ENCODE data around the gene CCDC69.

CCDC69 gene

GRCh38 chr5:151142933-151143332 lies 81.0 kb downstream of the CCDC69 start:
- no peak for DNase-seq (ENCODE audit: low read depth, low spot score)

- DNase-seq (ENCODE audit: low read depth, low spot score), result no peak
Observed at GRCh38 chr5:151141535-151141934, 82.4 kb downstream of the CCDC69 start.

DNA sequence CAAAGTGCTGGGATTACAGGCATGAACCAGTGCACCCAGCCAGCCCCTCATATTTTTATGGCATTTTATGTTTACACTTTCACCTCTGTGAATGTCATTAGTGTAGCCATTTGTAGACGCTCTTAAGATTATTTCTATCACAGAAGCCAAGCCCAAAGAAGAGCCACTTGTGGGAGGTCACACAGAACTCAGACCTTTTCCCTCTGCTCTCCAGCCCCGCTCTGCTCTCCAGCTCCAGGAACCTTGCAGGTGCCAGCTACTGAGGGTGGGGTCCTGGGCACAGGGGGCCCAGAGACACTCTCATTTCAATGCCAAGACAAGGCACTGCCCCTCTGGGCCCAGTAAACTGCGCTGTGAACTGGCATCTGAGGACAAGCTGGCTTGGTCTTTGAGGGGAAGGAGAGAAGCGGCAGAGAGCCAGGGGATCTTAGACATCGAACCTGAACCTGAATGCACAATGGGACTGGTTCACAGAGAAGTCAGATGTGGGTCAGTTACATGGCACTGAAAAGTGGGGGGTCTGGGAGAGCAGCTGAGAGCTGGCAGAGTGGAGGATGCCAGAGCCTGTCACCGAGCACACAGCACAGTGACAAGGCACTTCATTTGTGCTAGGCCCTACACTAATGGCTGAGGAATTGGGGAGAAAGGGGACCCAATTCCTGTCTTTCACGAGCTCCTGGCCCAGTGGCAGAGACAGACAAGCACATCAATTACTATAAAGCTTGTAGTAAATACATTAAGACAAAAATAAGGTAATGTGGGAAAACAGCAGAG lies 83.0 kb downstream of the CCDC69 start:
- no peak for DNase-seq (ENCODE audit: low read depth, low spot score)

DNA sequence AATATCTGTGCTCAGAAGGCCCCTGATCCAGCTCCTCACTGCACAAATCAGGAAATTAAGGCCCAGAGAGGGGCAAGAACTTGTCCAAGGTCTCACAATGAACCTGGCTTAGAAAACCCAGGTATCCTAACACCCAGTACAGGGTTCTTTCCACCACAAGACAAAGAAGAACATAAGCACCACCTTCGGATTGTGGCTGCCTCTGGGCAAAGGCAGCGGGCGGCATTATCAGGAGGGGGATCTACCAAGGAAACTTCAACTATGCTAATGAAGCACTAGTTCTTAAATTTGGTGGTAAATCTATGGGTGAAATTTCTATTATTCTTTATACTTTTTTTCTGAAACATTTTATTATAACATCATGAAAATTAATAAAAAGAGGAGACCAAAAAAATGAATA lies 84.2 kb downstream of the CCDC69 start:
- no peak for DNase-seq (ENCODE audit: low read depth, low spot score)

DNA sequence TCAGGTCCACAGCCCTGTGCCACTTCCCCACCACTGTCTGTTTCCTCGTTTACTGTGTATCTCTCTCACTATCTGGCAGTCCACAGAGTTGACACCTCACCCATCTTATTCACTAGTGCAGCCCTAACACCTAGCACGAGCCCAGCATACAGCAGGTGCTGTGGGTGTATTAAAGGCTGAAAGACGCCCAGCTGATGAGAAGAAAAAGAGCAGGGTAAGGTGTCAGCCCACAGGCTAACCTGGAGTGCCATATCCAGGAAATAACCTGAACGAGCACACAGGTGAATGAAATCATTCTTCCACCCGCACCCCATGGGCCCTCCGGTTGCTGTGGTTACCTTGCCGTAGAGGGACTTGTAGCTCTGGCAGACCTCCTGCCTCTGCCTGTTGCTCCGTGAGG lies 84.9 kb downstream of the CCDC69 start:
- DNase-seq (ENCODE audit: low read depth, low spot score), result no peak

- DNase-seq (ENCODE audit: low read depth, low spot score), result no peak
Observed at GRCh38 chr5:151138114-151138513, 85.8 kb downstream of the CCDC69 start.

DNA sequence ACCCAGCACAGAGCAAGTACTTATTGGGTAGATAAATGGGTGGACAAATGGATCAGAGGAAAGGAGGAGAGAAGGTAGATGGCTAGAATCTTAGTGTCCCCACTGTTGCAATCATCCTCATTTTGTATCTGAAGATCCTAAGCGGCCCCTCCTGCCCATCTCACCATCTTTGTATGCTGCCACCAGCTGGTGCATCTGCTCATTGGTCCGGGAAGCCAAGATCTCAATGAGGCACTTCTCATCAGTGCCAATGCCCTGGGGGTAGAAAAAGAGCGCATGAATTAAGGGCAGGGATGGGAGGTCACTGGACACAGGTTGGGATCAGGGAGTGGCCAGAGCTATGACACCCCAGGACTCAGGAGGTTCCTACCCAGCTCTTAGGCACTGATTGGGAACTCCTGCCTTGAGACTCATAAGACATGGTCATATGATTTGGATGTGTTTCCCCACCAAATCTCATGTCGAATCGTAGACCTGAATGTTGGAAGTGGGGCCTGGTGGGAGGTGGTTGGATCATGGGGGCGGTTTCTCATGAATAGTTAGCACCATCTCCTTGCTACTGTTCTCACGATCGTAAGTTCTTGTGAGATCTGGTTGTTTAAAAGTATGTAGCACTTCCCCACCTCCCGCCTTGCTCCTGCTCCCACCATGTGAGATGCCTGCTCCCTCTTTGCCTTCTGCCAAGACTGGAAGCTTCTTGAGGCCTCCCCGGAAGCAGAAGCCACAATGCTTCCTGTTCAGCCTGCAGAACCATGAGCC lies 86.6 kb downstream of the CCDC69 start:
- DNase-seq (ENCODE audit: low read depth, low spot score), result no peak

DNA sequence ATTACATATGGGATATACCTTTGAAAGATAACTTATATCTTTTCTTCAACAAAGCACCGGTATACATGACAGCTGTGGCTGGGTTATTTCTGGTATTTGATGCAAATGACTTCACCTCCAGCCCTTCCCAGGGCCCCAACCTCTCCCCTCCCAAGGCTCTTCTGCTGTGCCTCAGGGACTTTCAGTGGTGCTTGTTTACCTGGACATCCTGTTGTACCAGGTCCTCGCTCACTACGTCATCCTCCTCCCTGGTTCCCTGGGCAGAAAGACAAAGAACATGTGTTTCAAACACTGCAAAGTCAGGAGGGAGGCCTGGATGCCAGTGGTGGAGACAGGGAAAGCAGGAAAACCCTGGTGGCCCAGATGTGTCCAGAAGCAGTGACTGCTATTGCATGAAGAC lies 89.7 kb downstream of the CCDC69 start:
- DNase-seq (ENCODE audit: low read depth, low spot score), result no peak

DNA sequence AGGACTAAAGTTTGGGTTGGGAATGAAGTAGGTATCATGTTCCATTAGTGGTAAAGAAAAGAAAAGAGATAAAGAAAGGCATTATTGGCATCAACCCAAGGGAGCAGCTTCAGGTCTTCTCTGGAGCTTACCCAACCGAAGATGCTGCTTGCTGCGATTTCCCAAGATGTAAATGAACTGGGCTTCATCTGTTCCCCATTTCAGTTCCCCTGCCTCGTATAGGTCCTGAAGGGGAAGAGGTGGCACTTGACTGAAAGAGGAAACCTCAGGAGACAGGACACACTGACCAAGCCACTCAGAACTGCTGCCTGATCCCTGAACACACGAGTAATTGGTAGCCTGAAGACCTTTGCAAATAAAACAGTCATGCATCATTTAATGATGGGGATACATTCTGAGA lies 90.9 kb downstream of the CCDC69 start:
- DNase-seq (ENCODE audit: low read depth, low spot score), result no peak

All from brain pericyte (primary cell).